ENCODE results near the gene RAB40C.

The RAB40C gene

DNA sequence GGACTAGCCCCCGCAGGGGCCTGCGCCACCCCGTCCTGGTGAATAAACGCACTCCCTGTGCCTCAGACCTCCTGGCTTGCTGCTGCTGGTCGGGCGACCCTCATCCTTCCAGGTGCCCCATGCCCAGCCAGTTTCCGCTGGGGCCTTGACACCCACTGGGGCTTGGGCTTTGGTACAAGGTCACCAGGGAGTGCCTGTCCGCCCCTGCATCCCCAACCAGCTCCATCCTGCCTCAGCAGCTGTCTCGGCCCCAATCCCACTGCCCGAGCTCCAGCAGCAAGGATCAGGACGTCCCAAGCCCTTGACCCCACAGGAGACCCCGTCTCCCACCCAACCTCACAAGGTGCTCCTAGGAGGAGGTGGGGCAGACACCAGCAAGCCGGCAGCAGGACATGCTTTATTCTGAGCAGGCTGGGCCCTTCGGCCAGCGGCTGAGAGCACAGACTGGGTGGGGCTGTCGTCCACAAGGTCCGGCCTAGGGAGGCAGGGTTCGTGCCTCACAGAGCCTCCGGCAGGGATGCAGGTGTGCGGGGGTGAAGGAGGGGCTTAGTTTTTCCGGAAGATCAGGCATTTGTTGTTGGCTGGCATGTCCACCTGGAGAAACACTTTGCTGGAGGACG lies 44.3 kb downstream of the RAB40C start:
- no peak for DNase-seq

GRCh38 chr16:634996-635395 lies 45.1 kb downstream of the RAB40C start:
- no peak for DNase-seq

- DNase-seq, result no peak
These were observed 45.8 kb downstream of the RAB40C start for GRCh38 chr16:635573-636205.

- DNase-seq, result peak; percentile 93
These were observed 46.6 kb downstream of the RAB40C start, which contains the start of gene METTL26 for GRCh38 chr16:636206-637080. Gene METTL26 (minus strand): TSS chr16:636305. CDS start chr16:636290, 15 bp downstream.

GRCh38 chr16:637081-638018 lies 47.5 kb downstream of the RAB40C start:
- peak; percentile 84 for DNase-seq

DNA sequence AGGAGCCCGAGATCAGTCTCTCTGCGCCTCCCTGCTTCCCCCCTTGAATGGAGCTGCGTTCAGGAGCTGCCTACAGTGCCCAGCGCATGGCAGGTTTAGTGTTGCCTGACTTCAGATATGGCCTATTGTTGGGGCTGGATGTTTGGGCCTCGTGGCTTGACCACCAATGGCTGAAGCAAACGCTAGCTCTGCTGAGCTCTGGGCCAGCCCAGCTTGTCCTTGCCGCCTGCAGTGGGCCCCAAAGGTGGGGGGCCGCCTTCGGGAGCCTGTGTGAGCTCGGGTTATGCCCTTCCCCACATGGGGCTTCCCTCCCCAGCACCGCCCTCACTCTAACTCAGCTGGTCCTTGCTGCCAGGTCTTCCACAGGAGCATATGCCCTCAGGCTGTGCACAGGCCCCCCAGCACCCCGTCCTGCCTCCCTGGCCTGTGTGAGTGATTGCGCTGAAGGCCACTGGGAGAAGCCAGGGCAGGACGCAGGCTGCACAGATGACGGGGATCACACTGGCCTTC lies 48.2 kb downstream of the RAB40C start:
- no peak for DNase-seq

DNA sequence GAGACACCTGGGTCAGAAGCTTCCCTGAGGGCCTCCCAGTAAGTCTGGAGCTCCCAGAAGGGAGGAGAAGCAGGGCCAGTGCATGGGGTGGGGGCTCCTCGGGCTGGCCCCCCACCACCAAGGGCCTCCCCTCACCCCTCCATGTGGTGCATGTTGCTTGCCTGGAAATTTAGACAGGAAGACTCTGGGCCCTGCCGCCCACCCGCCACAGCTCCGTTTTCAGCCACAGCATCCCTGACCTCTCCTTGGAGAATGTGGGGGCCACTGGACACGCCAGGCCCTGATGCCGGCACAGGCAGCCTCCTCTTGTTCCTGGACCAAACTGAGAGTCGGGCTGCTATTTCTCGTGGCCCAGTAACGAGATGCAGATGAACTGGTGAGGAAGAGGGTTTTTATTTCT lies 49.0 kb downstream of the RAB40C start:
- DNase-seq, result no peak

GRCh38 chr16:640614-641013 lies 50.7 kb downstream of the RAB40C start:
- no peak for DNase-seq

DNA sequence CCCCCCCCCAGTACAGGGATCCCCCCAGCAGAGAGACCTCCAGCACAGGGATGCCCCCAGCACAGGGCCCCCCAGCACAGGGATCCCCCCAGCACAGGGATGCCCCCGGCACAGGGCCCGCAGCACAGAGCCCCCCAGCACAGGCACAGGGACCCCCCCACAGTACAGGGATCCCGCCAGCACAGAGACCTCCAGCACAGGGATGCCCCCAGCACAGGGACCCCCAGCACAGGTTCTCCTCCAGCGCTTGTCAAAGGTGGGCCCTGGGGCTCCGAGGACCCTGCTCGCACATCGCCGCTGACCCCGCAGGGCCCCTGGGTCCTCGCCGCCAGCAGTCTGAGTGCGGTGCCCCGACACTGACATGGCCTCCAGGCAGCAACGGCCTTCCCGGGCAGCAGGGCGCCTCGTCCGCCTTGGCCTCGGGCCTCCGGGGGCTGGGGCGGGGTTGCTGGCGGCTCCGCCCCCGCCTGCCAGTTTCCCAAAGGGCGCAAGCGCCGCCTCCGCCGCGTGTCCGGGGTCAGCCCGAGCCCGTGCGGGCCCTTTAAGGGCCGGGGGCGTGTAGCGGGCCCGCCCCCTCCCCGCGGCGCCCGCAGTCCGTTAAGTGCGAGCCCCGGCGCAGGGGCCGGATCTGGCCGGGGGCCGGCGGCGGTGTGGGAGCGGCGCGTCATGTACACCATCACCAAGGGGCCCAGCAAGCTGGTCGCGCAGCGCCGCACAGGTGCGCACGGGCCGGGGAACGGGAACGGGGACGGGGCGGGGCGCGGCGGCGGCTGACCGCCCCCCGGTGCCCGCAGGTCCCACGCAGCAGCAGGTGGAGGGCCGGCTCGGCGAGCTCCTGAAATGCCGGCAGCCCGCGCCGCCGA lies 51.7 kb downstream of the RAB40C start, which contains the start of gene MCRIP2:
TSS of gene MCRIP2 (plus strand) at position 503 of the 863 bp plus-strand sequence. CDS start at position 667, 164 bp downstream.
- DNase-seq, result peak; percentile 72

- DNase-seq, result no peak
These were observed 52.6 kb downstream of the RAB40C start for GRCh38 chr16:642189-643049.

DNA sequence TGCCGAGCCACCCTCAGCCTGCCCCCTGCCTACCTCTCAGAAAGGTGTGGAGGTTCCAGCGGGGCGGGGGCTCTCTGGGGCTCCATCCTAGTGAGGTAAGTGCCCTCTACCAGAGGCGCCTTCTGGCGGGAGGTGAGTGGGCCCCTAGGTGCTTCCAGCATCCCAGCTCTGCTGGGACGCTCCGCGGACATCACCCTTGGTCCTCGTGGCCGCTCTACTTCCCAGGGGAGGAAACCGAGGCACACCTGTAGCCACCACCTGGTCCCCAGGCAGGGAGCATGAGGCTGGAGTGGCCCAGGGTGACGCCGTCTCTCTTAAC lies 53.1 kb downstream of the RAB40C start:
- no peak for DNase-seq

DNA sequence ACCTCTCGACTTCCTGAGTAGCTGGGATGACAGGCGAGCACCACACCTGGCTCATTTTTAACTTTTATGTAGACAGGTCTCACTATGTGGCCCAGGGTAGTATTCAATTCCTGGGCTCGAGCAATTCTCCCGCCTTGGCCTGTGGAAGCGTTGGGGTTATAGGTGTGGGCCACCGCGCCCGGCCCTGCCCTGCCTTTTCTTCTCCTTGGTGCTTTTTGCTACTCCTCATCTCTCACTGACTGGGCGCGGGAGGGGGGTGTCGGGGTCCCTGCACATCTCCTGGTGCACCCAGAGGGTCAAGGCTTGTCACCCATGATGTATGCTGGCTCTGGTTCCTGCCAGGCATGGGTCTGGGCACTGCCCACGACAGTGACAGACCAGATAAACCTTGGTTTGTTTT lies 54.7 kb downstream of the RAB40C start:
- no peak for DNase-seq

DNA sequence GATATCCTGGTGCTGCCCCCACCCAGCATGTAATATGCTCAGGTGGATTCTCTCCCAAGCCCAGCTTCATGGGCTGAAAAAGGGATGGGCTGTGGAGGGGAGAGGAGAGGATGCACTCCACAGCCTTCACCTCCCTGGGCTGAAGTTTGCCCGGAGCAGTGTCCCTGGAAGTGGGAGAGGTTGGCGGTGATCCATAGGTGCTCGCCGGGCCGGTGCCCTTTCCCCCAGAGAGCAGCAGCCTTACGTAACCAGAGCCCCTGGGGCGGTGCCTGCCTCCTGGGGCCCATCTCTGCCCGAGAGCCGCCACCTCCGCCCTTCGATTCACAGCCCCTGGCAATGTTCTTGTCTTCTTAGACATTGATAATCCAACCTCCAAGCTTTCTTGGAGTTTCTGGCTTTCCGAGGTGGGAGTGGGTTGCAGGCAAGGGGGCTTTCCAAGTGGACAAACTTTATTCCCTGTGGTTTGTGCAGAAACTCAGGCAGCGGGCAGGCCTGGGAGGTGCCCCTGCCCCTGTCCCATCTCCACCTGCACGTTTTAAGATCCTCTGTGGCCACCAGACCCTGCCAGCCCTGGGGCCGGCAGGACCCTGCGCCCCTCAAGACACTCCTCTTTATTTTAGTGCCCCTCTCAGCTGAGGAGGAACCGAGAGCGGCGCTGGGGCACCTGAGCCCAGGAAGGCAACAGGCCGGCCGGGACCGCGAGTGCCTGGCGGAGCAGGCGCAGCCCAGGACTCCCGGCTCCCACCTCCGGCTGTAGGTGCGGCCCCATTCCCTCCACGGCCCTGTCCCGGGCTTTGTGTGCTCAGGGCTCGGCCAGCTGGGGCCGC lies 56.2 kb downstream of the RAB40C start:
- DNase-seq, result no peak

- DNase-seq, result no peak
These were observed 56.9 kb downstream of the RAB40C start for GRCh38 chr16:646679-647172.

DNA sequence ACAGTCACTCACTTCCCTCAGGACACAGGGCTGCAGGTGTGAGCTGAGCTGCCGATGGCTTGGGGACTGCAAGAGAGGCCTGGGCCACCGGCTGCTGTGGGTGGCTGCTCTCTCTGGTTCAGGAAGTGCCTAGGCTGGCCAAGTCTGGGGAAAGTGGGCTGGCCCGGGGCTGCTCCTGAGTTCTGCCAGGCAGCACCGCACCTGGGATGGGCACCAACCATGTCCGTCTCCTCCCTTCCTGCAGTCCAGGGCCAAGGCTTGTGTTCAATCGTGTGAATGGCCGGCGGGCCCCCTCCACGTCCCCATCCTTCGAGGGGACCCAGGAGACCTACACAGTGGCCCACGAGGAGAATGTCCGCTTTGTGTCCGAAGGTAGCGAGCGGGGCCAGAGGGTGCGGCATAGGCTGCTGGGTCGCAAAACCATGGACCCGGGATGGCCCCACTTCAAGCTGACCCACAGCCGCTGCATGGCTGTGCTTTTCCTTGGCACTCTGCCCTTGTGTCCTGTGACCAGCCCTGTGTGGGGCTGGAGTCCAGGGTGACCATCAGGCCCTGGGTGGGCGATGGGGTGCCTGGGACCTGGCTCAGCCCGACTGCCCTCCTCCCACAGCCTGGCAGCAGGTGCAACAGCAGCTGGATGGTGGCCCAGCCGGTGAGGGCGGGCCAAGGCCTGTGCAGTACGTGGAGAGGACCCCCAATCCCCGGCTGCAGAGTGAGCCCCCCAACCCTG lies 57.5 kb downstream of the RAB40C start:
- DNase-seq, result no peak

DNA sequence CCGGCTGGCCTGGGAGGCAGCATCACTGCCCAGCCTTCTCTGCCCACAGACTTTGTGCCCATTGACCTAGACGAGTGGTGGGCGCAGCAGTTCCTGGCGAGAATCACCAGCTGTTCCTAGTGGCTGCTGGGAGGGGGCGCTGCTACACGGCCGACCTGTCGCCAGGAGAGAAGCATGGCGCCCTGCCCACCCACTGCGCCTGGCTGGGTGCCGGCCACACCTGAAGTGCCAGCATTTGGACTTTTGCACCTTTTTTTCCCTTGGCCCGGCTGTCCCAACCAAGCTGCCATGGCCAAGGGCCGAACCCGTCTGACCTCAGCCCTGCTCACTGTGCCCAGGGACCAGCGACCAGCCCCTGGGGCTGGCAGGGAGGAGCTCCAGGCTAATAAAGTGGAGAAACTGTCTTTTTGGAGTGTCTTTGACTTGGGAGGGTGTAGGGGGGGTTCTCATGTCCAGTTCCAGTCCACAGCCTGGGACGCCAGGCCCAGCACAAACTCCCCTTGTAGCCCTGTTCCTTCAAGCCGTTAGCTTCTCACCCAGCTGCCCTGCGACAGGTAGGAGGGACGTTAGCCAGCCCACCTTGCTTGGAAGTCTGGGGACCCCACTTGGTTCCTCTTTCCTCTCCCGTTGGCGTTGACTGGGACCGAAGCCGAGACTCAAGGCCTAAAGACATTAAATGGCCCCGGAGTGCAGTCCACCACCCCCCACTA lies 58.4 kb downstream of the RAB40C start:
- no peak for DNase-seq

- DNase-seq, result peak; percentile 91
These were observed 59.1 kb downstream of the RAB40C start, which contains the start of gene WDR90 for GRCh38 chr16:648781-649589. Gene WDR90 (plus strand): TSS chr16:649365. CDS start chr16:649417, 52 bp downstream.
